ENCODE data around the gene PCDHGB1.
"Not testable (repeated sequence)": the region's sequence is repeated elsewhere in the genome, so short reads cannot be mapped to it uniquely, and the experiment has no call there.

The PCDHGB1 gene

DNA sequence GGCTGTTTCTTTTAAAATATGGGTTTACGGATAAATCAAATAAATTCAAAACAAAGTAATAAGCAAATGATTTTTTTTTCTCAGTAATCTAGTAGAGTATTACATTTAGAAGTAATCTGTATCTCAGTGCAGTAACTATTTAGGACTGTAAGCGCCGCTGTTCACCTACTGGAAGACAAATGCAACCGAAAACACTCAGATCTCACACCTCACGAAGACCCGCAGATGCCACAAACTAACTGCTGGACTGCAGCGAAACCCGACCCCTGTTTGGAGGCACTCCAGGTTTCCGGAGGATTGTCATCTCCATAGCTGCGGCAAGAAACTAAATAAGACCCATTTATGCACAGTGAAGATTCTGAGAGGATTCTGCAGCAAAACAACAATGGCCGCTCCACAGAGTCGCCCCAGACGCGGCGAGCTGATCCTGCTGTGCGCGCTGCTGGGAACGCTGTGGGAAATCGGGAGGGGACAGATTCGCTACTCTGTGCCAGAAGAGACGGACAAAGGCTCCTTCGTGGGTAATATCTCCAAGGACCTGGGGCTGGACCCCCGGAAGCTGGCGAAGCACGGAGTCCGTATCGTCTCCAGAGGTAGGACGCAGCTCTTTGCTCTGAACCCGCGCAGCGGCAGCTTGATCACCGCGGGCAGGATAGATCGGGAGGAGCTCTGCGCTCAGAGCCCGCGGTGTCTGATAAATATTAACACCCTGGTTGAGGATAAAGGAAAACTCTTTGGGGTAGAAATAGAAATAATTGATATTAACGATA lies 42.7 kb downstream of the PCDHGB1 start, which contains the start of gene PCDHGA8:
Gene PCDHGA8 (plus strand): TSS at position 205 of the 770 bp plus-strand sequence. CDS start 181 bp downstream, at position 386.
- TF ChIP-seq, protein P1, sequence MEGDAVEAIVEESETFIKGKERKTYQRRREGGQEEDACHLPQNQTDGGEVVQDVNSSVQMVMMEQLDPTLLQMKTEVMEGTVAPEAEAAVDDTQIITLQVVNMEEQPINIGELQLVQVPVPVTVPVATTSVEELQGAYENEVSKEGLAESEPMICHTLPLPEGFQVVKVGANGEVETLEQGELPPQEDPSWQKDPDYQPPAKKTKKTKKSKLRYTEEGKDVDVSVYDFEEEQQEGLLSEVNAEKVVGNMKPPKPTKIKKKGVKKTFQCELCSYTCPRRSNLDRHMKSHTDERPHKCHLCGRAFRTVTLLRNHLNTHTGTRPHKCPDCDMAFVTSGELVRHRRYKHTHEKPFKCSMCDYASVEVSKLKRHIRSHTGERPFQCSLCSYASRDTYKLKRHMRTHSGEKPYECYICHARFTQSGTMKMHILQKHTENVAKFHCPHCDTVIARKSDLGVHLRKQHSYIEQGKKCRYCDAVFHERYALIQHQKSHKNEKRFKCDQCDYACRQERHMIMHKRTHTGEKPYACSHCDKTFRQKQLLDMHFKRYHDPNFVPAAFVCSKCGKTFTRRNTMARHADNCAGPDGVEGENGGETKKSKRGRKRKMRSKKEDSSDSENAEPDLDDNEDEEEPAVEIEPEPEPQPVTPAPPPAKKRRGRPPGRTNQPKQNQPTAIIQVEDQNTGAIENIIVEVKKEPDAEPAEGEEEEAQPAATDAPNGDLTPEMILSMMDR (IDR thresholded peaks at IDR 0.05): no peak
- intact Hi-C loops (cut with DNase I; ENCODE audit: low total_unique reads): no loop called here
- H3K4me1 ChIP-seq: no peaks in the 10 kb centered on the region

GRCh38 chr5:141393267-141393666 lies 43.4 kb downstream of the PCDHGB1 start:
- Histone ChIP-seq H3K9me3 (peaks cover 37 to 98% (median 84%) of the 10 kb centered on the region in 3 donors), H3K4me1 (no peaks in the 10 kb centered on the region), H3K36me3 (peaks cover 4 to 63% (median 45%) of the 10 kb centered on the region in 3 donors), H3K27ac (no peak overlapping the region), H3K4me3 (no peak overlapping the region), H3K27me3 (no peaks in the 10 kb centered on the region)
- intact Hi-C loops (cut with DNase I; ENCODE audit: low total_unique reads): no loop called here
- no peak for DNase-seq
- TF ChIP-seq, protein P1 (IDR thresholded peaks at IDR 0.05): no peak

More for the DNA sequence above, 42.7 kb downstream of the PCDHGB1 start, which contains the start of gene PCDHGA8:
- Histone ChIP-seq H3K9me3 (peaks cover 35 to 98% (median 84%) of the 10 kb centered on the region in 3 donors), H3K27ac (no peak within 1 kb of the TSS), H3K4me3 (no peak within 1 kb of the TSS), H3K27me3 (no peaks in the 10 kb centered on the region), H3K36me3 (peaks cover 4 to 63% (median 45%) of the 10 kb centered on the region in 3 donors)
- DNase-seq: no peak

DNA sequence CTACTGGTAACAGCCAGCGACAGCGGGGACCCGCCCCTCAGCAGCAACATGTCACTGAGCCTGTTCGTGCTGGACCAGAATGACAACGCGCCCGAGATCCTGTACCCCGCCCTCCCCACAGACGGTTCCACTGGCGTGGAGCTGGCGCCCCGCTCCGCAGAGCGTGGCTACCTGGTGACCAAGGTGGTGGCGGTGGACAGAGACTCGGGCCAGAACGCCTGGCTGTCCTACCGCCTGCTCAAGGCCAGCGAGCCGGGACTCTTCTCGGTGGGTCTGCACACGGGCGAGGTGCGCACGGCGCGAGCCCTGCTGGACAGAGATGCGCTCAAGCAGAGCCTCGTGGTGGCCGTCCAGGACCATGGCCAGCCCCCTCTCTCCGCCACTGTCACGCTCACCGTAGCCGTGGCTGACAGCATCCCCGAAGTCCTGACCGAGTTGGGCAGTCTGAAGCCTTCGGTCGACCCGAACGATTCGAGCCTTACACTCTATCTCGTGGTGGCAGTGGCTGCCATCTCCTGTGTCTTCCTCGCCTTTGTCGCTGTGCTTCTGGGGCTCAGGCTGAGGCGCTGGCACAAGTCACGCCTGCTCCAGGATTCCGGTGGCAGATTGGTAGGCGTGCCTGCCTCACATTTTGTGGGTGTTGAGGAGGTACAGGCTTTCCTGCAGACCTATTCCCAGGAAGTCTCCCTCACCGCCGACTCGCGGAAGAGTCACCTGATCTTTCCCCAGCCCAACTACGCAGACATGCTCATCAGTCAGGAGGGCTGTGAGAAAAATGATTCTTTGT lies 44.7 kb downstream of the PCDHGB1 start:
- peaks cover 4 to 64% (median 45%) of the 10 kb centered on the region in 3 donors for H3K36me3 ChIP-seq
- DNase-seq; H3K4me3 ChIP-seq; H3K27ac ChIP-seq; H3K27me3 ChIP-seq; intact Hi-C loops (cut with DNase I; ENCODE audit: low total_unique reads); H3K4me1 ChIP-seq: not testable (repeated sequence)
- H3K9me3 ChIP-seq: peaks cover 49 to 98% (median 83%) of the 10 kb centered on the region in 3 donors

DNA sequence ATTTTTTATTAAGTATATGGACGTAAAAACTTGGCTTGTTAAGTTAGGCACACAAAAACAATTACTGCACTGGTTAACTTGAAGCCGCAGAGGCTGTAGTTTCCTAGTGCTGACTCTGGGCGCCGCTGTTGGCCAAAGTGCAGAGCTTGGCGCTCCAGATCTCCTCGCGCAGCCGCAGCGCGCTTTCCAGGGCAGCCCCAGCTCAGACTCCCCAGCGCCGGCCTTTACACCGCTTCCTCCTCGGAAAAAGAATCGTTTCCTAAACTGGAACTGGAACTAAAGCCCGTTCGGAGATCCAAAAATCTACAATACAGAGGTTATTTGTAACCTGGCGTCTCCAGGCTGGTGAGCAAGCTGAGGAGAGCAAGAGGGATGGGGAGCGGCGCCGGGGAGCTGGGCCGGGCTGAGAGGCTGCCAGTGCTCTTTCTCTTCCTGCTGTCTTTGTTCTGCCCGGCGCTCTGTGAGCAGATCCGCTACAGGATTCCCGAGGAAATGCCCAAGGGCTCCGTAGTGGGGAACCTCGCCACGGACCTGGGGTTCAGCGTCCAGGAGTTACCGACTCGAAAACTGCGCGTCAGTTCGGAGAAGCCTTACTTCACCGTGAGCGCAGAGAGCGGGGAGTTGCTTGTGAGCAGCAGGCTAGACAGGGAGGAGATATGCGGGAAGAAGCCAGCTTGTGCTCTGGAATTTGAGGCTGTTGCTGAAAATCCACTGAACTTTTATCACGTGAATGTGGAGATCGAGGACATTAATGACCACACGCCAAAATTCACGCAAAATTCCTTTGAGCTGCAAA lies 48.1 kb downstream of the PCDHGB1 start, which contains the start of gene PCDHGB5:
Gene PCDHGB5 (plus strand): TSS at position 192 of the 796 bp plus-strand sequence. CDS start 181 bp downstream, at position 373.
- intact Hi-C loops (cut with DNase I; ENCODE audit: low total_unique reads); H3K4me1 ChIP-seq; H3K27me3 ChIP-seq; DNase-seq; H3K27ac ChIP-seq: not testable (repeated sequence)
- H3K36me3 ChIP-seq: peaks cover 3 to 50% (median 31%) of the 10 kb centered on the region in 3 donors
- peaks cover 52 to 98% (median 89%) of the 10 kb centered on the region in 3 donors for H3K9me3 ChIP-seq
- TF ChIP-seq, protein P1 (IDR thresholded peaks at IDR 0.05): peak in 1 of 2 experiments; percentile 44
- H3K4me3 ChIP-seq: peak within 1 kb of the TSS; percentile 31 to 38

DNA sequence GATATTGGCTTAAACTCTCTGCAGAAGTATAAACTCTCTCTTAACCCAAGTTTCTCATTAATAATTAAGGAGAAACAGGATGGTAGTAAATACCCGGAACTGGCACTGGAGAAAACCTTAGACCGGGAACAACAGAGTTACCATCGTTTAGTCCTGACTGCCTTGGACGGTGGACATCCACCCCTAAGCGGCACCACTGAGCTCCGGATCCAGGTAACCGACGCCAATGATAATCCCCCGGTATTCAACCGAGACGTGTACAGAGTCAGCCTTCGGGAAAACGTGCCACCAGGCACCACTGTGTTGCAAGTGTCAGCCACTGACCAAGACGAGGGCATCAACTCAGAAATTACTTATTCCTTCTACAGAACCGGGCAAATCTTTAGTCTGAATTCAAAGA lies 48.7 kb downstream of the PCDHGB1 start:
- Histone ChIP-seq H3K4me1 (no peaks in the 10 kb centered on the region), H3K4me3 (no peak overlapping the region), H3K36me3 (peaks cover 5 to 53% (median 31%) of the 10 kb centered on the region in 3 donors), H3K27ac (no peak overlapping the region), H3K9me3 (peaks cover 48 to 98% (median 89%) of the 10 kb centered on the region in 3 donors), H3K27me3 (no peaks in the 10 kb centered on the region)
- intact Hi-C loops (cut with DNase I; ENCODE audit: low total_unique reads): no loop called here
- no peak for DNase-seq
- TF ChIP-seq, protein P1 (IDR thresholded peaks at IDR 0.05): no peak

Measured in tibial artery (tissue), 4 donors.